T-helper 2 cell (primary cell): ENCODE results near the gene CLPSL1.

Experiments
- DNase-seq, 5 experiments: peaks; one replicate each; pipeline versions ENCODE4 v3.0.0 to v3.0.0-alpha.2; 2012 to 2022

CLPSL1 gene

GRCh38 chr6:35797837-35798526, 17.2 kb downstream of the CLPSL1 start:
- no peak for DNase-seq

- DNase-seq, result no peak
Measured at GRCh38 chr6:35798706-35799105, 17.9 kb downstream of the CLPSL1 start.

GRCh38 chr6:35801148-35801547, 20.3 kb downstream of the CLPSL1 start:
- DNase-seq, result no peak

- DNase-seq, result peak in 4 of 5 experiments; percentile 10 to 46 (median 24)
Measured at GRCh38 chr6:35804996-35805736, 24.3 kb downstream of the CLPSL1 start, which contains the start of gene LHFPL5. TSS of gene LHFPL5 (plus strand) at chr6:35805352. CDS start at chr6:35805671, 319 bp downstream.

- DNase-seq, result no peak
Measured at GRCh38 chr6:35808688-35809087, 27.9 kb downstream of the CLPSL1 start.

- no peak for DNase-seq
Measured at GRCh38 chr6:35809809-35810208, 29.0 kb downstream of the CLPSL1 start.

GRCh38 chr6:35810971-35811698, 30.3 kb downstream of the CLPSL1 start:
- no peak for DNase-seq

- no peak for DNase-seq
Measured at GRCh38 chr6:35811699-35811995, 30.8 kb downstream of the CLPSL1 start.

- DNase-seq, result no peak
Measured at GRCh38 chr6:35817515-35817914, 36.7 kb downstream of the CLPSL1 start.

- no peak for DNase-seq
Measured at GRCh38 chr6:35823601-35824000, 42.8 kb downstream of the CLPSL1 start.

GRCh38 chr6:35824552-35825192, 43.9 kb downstream of the CLPSL1 start:
- DNase-seq, result no peak

- no peak for DNase-seq
Measured at GRCh38 chr6:35829306-35829705, 48.5 kb downstream of the CLPSL1 start.

GRCh38 chr6:35831257-35832007, 50.6 kb downstream of the CLPSL1 start:
- no peak for DNase-seq

- no peak for DNase-seq
Measured at GRCh38 chr6:35833536-35833935, 52.7 kb downstream of the CLPSL1 start.
